Measurements from ENCODE around the gene MGAM2. TPM values are rescaled to one million over a fixed set of nuclear protein-coding genes. Genes with fewer than 3 reads are reported as not detected.

MGAM2 gene
- total RNA-seq, 1 experiment from 2014 or later, result not detected

GRCh38 chr7:142112086-142112485, 568 bp downstream of the MGAM2 start:
- no peaks in the 10 kb centered on the region for H3K4me1 ChIP-seq (ENCODE audit: insufficient read depth, low read length, poor library complexity, severe bottlenecking)
- no peak overlapping the region for H3K27ac ChIP-seq (ENCODE audit: low read depth, low read length, poor library complexity, severe bottlenecking)
- H3K27me3 ChIP-seq (replicated peaks; ENCODE audit: insufficient read depth, low read depth, low read length, poor library complexity), result peaks cover 1% of the 10 kb centered on the region
- ChIA-PET POLR2A (ENCODE audit: low non-redundant PET) (no interaction called here), CTCF (no interaction called here)
- DNase-seq (ENCODE audit: low spot score), result no peak
- H3K9me3 ChIP-seq (ENCODE audit: low read depth, low read length, poor library complexity, severe bottlenecking), result no peaks in the 10 kb centered on the region
- H3K36me3 ChIP-seq (ENCODE audit: insufficient read depth, low read length, poor library complexity, severe bottlenecking), result no peaks in the 10 kb centered on the region
- TF ChIP-seq, protein P1, sequence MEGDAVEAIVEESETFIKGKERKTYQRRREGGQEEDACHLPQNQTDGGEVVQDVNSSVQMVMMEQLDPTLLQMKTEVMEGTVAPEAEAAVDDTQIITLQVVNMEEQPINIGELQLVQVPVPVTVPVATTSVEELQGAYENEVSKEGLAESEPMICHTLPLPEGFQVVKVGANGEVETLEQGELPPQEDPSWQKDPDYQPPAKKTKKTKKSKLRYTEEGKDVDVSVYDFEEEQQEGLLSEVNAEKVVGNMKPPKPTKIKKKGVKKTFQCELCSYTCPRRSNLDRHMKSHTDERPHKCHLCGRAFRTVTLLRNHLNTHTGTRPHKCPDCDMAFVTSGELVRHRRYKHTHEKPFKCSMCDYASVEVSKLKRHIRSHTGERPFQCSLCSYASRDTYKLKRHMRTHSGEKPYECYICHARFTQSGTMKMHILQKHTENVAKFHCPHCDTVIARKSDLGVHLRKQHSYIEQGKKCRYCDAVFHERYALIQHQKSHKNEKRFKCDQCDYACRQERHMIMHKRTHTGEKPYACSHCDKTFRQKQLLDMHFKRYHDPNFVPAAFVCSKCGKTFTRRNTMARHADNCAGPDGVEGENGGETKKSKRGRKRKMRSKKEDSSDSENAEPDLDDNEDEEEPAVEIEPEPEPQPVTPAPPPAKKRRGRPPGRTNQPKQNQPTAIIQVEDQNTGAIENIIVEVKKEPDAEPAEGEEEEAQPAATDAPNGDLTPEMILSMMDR (conservative IDR thresholded peaks at IDR 0.05; ENCODE audit: low read depth, low read length), result no peak
- TF ChIP-seq EZH2 (IDR thresholded peaks at IDR 0.05; ENCODE audit: borderline replicate concordance, low read depth, low read length, poor library complexity, severe bottlenecking), result no peak
- intact Hi-C loops (cut with micrococcal nuclease; ENCODE audit: unreplicated experiment), result no loop called here
- BruUV-seq (replicated peaks), result no TSS peak
- no peak overlapping the region for H3K4me3 ChIP-seq (ENCODE audit: low read depth, low read length, poor library complexity, severe bottlenecking)

DNA sequence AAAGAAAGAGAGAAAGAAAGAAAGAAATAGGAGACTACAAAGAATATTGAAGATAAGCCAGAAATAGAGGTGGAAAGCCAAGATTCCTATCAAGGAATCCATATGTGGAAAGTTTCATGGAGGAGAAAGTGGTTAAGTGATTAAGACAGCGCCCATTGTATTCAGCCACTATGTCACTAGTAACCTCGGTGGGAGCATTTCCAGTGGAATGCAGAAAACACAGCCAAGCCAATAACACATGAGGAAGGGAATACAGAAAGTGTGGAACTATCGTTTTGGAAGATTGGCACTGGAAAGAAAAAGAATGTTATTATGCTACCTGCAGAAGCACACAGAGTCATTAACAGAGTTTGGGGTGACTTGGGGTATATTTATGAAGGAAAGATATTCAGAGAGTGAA, 2.7 kb downstream of the MGAM2 start:
- Histone ChIP-seq H3K4me3 (ENCODE audit: low read depth, low read length, poor library complexity, severe bottlenecking) (no peak overlapping the region), H3K9me3 (ENCODE audit: low read depth, low read length, poor library complexity, severe bottlenecking) (no peaks in the 10 kb centered on the region), H3K27ac (ENCODE audit: low read depth, low read length, poor library complexity, severe bottlenecking) (no peak overlapping the region), H3K27me3 (replicated peaks; ENCODE audit: insufficient read depth, low read depth, low read length, poor library complexity) (peaks cover 3% of the 10 kb centered on the region), H3K4me1 (ENCODE audit: insufficient read depth, low read length, poor library complexity, severe bottlenecking) (no peaks in the 10 kb centered on the region), H3K36me3 (ENCODE audit: insufficient read depth, low read length, poor library complexity, severe bottlenecking) (no peaks in the 10 kb centered on the region)
- DNase-seq (ENCODE audit: low spot score), result no peak
- ChIA-PET POLR2A (ENCODE audit: low non-redundant PET) (no interaction called here), CTCF (no interaction called here)
- TF ChIP-seq, protein P1 (conservative IDR thresholded peaks at IDR 0.05; ENCODE audit: low read depth, low read length), result no peak
- TF ChIP-seq EZH2 (IDR thresholded peaks at IDR 0.05; ENCODE audit: borderline replicate concordance, low read depth, low read length, poor library complexity, severe bottlenecking), result no peak
- BruUV-seq (replicated peaks), result no TSS peak
- intact Hi-C loops (cut with micrococcal nuclease; ENCODE audit: unreplicated experiment), result no loop called here

GRCh38 chr7:142120524-142120923, 9.0 kb downstream of the MGAM2 start:
- BruUV-seq (replicated peaks), result no TSS peak
- no peaks in the 10 kb centered on the region for H3K9me3 ChIP-seq (ENCODE audit: low read depth, low read length, poor library complexity, severe bottlenecking)
- peaks cover 3% of the 10 kb centered on the region for H3K27me3 ChIP-seq (replicated peaks; ENCODE audit: insufficient read depth, low read depth, low read length, poor library complexity)
- intact Hi-C loops (cut with micrococcal nuclease; ENCODE audit: unreplicated experiment), result no loop called here
- H3K4me1 ChIP-seq (ENCODE audit: insufficient read depth, low read length, poor library complexity, severe bottlenecking), result no peaks in the 10 kb centered on the region
- DNase-seq (ENCODE audit: low spot score), result no peak
- CTCF ChIA-PET, result no interaction called here
- no peak overlapping the region for H3K4me3 ChIP-seq (ENCODE audit: low read depth, low read length, poor library complexity, severe bottlenecking)
- H3K27ac ChIP-seq (ENCODE audit: low read depth, low read length, poor library complexity, severe bottlenecking), result no peak overlapping the region
- H3K36me3 ChIP-seq (ENCODE audit: insufficient read depth, low read length, poor library complexity, severe bottlenecking), result no peaks in the 10 kb centered on the region
- POLR2A ChIA-PET (ENCODE audit: low non-redundant PET), result no interaction called here
- TF ChIP-seq, protein P1 (conservative IDR thresholded peaks at IDR 0.05; ENCODE audit: low read depth, low read length), result no peak
- TF ChIP-seq EZH2 (IDR thresholded peaks at IDR 0.05; ENCODE audit: borderline replicate concordance, low read depth, low read length, poor library complexity, severe bottlenecking), result no peak
